NCI-H526 (cell line): Measurements from ENCODE around the gene ARHGEF3.

ENCODE experiments used
- DNase-seq, 2 experiments: peaks; one replicate each; lab custom pipeline; 2025; lab: John Stamatoyannopoulos, UW

The ARHGEF3 gene

GRCh38 chr3:56683122-56683817 is 118.5 kb downstream of the ARHGEF3 start, which contains the start of gene TASOR:
TASOR (minus strand) TSS chr3:56683265; CDS start chr3:56683006, 259 bp downstream.
- DNase-seq, result peak in 1 of 2 experiments; percentile 85

- peak; percentile 66 to 77 for DNase-seq
Observed at GRCh38 chr3:56682462-56683121, 119.2 kb downstream of the ARHGEF3 start.

- DNase-seq, result no peak
Observed at GRCh38 chr3:56681984-56682461, 119.7 kb downstream of the ARHGEF3 start.

GRCh38 chr3:56680054-56680580 is 121.6 kb downstream of the ARHGEF3 start:
- DNase-seq, result no peak
